PC-9 (cell line): Measurements from ENCODE around the gene EXOC4. TPM values are rescaled to one million over a fixed set of nuclear protein-coding genes. Genes with fewer than 3 reads are reported as not detected.

Source experiments
- BruUV-seq: library from RNA; stranded (reverse); fragments of 400-500 nt; replicated peaks from 2 replicates; lab custom pipeline; 2021; lab: Mats Ljungman, UMichigan
- CTCF ChIA-PET: fragments of 300-600 bp; sonication (Branson Sonifier 250); formaldehyde crosslinking; loops from one replicate; lab custom pipeline; 2022; ENCODE audit warnings: antibody characterized with exemption; lab: Charles Lee
- POLR2A ChIA-PET: fragments of 300-600 bp; sonication (Branson Sonifier 250); formaldehyde crosslinking; loops from one replicate; lab custom pipeline; 2022; ENCODE audit warnings: antibody characterized with exemption; ENCODE audit not compliant: unreplicated experiment; lab: Charles Lee
- DNase-seq, 2 experiments: peaks; one replicate each; pipeline versions ENCODE4 v3.0.0 to v3.0.0-alpha.2; 2015 to 2022; ENCODE audit warnings: mixed read lengths in 1 of 2
- H2AFZ ChIP-seq: fragments of 200-600 bp; sonication (generic); 2 replicates; pipeline ENCODE4 v1.8.1; 2017; ENCODE audit warnings: antibody characterized with exemption
- H3F3A ChIP-seq: fragments of 200-600 bp; sonication (generic); 2 replicates; pipeline ENCODE4 v1.8.1; 2017; ENCODE audit warnings: antibody characterized with exemption, mild to moderate bottlenecking, low read depth; ENCODE audit not compliant: insufficient read depth
- H3K27ac ChIP-seq: fragments of 200-600 bp; sonication (generic); 2 replicates; pipeline ENCODE4 v1.6.1; 2016; ENCODE audit warnings: mixed run types
- H3K27me3 ChIP-seq: fragments of 200-600 bp; sonication (generic); 2 replicates; pipeline ENCODE4 v1.6.1; 2016; ENCODE audit warnings: low read depth, mixed run types; ENCODE audit not compliant: insufficient read depth
- H3K36me3 ChIP-seq: fragments of 200-600 bp; sonication (generic); 2 replicates; pipeline ENCODE4 v1.6.1; 2016; ENCODE audit warnings: low read depth, mixed run types
- H3K4me1 ChIP-seq: fragments of 200-600 bp; sonication (generic); replicated peaks from 2 replicates; pipeline ENCODE4 v1.6.1; 2016; ENCODE audit warnings: mixed run types; ENCODE audit not compliant: insufficient read depth
- H3K4me2 ChIP-seq: fragments of 200-600 bp; sonication (generic); 2 replicates; pipeline ENCODE4 v1.6.1; 2017; ENCODE audit warnings: mixed run types
- H3K4me3 ChIP-seq: fragments of 200-600 bp; sonication (generic); 2 replicates; pipeline ENCODE4 v1.6.1; 2016; ENCODE audit warnings: mixed run types
- H3K79me2 ChIP-seq: fragments of 200-600 bp; sonication (generic); 2 replicates; pipeline ENCODE4 v1.6.1; 2017; ENCODE audit warnings: low read depth, mixed run types
- H3K9me2 ChIP-seq: fragments of 200-600 bp; sonication (generic); 2 replicates; pipeline ENCODE4 v1.8.1; 2017; ENCODE audit warnings: mild to moderate bottlenecking; ENCODE audit not compliant: insufficient read depth
- H3K9me3 ChIP-seq: fragments of 200-600 bp; sonication (generic); 2 replicates; pipeline ENCODE4 v1.8.1; 2016; ENCODE audit warnings: low read depth; ENCODE audit not compliant: insufficient read depth
- H4K20me1 ChIP-seq: fragments of 200-600 bp; sonication (generic); 2 replicates; pipeline ENCODE4 v1.8.1; 2017; ENCODE audit not compliant: insufficient read depth
- EZH2 ChIP-seq: fragments of 200-600 bp; sonication (generic); IDR thresholded peaks from 2 replicates; pipeline ENCODE4 v1.8.0; 2017; ENCODE audit warnings: antibody characterized with exemption, low read depth
- intact Hi-C: fragments of 100-400 bp; cut with micrococcal nuclease; formaldehyde crosslinking; loops from one replicate; pipeline ENCODE4 v1.10.0; 2022; ENCODE audit not compliant: unreplicated experiment
- total RNA-seq: library from RNA; stranded (reverse); gene quantifications from 2 replicates; pipeline ENCODE4 v1.2.3, GENCODE V29; 2021
- TF ChIP-seq, protein P1 (sequence below): fragments of 200-600 bp; sonication (generic); conservative IDR thresholded peaks from 2 replicates; pipeline ENCODE4 v1.6.1; 2017; ENCODE audit warnings: mixed run types, antibody characterized with exemption, mild to moderate bottlenecking, moderate library complexity

Gene EXOC4
- total RNA-seq, 1 experiment from 2014 or later, result 101 TPM

DNA sequence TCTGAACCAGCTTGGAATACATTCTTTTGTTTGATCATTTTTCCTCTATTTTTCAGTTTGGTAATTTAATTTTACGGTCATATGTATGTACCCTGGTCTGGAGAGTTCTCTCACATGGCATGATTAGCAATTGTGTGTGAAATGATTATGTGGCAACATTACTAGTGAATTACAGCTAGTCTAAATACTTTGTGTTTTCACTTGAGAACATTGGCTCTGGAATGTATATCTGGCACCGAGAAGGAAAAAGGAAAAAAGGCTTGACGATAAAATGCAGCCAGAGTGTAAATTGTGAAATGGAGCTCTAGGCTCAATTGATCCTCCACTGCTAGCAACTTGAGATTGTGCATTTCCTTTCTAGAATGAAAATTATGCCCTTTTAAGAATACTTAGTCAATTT is 397.2 kb downstream of the EXOC4 start:
- Histone ChIP-seq H3K9me2 (no peaks in the 10 kb centered on the region), H3K27me3 (no peaks in the 10 kb centered on the region), H3F3A (no peaks in the 10 kb centered on the region), H3K79me2 (no peaks in the 10 kb centered on the region), H3K27ac (no peak overlapping the region), H2AFZ (no peak overlapping the region), H3K4me2 (no peak overlapping the region), H3K4me1 (no peaks in the 10 kb centered on the region), H3K36me3 (no peaks in the 10 kb centered on the region), H3K9me3 (no peaks in the 10 kb centered on the region), H3K4me3 (no peak overlapping the region), H4K20me1 (no peaks in the 10 kb centered on the region)
- intact Hi-C loops, result no loop called here
- DNase-seq, result no peak
- POLR2A ChIA-PET, result no interaction called here
- TF ChIP-seq, protein P1, sequence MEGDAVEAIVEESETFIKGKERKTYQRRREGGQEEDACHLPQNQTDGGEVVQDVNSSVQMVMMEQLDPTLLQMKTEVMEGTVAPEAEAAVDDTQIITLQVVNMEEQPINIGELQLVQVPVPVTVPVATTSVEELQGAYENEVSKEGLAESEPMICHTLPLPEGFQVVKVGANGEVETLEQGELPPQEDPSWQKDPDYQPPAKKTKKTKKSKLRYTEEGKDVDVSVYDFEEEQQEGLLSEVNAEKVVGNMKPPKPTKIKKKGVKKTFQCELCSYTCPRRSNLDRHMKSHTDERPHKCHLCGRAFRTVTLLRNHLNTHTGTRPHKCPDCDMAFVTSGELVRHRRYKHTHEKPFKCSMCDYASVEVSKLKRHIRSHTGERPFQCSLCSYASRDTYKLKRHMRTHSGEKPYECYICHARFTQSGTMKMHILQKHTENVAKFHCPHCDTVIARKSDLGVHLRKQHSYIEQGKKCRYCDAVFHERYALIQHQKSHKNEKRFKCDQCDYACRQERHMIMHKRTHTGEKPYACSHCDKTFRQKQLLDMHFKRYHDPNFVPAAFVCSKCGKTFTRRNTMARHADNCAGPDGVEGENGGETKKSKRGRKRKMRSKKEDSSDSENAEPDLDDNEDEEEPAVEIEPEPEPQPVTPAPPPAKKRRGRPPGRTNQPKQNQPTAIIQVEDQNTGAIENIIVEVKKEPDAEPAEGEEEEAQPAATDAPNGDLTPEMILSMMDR, result no peak
- no peak for TF ChIP-seq EZH2
- BruUV-seq, result no TSS peak
- CTCF ChIA-PET, result no interaction called here

DNA sequence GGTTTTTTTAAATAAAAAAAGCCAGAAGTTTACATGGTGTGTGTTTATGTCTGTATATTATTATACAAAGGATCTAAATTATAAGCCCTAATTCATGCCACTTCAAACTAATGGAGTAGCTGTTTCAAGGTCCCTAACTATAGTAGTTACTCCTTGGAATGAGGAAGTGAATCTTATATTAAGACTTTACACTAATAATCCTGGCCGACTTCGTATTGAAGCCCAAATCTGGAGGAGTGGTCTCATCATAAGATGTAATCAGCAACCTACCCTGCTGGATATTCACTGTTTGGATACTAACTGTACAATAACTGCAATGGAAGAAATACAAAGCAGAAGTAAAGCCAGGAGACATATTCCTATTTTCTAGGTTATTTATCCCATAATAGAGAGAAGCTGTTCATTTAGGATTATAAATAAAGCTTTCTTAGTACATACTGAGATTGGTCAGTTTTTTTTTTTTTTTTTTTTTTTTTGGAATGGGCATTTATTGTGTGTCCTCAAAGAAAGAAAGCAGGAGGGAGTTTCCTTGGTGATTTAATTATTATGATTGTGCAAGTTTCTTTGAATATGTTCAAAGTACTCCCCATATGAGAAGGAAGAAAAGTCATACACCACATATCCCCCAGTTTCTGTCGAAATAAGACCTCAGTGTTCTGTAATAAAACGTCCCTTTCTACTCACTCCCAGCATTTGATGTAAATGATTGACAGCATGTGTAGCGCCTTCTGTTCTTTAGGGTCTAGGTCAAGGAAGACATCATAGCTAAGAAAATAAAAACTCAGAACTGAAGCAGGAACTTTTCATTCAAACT is 397.8 kb downstream of the EXOC4 start:
- Histone ChIP-seq H3F3A (no peaks in the 10 kb centered on the region), H3K27ac (no peak overlapping the region), H3K27me3 (no peaks in the 10 kb centered on the region), H3K36me3 (no peaks in the 10 kb centered on the region), H3K4me1 (no peaks in the 10 kb centered on the region), H3K79me2 (no peaks in the 10 kb centered on the region), H3K4me2 (no peak overlapping the region), H4K20me1 (no peaks in the 10 kb centered on the region), H2AFZ (no peak overlapping the region), H3K9me3 (no peaks in the 10 kb centered on the region), H3K9me2 (no peaks in the 10 kb centered on the region), H3K4me3 (no peak overlapping the region)
- TF ChIP-seq, protein P1, result no peak
- no peak for TF ChIP-seq EZH2
- DNase-seq, result no peak
- intact Hi-C loops, result no loop called here
- ChIA-PET CTCF (no interaction called here), POLR2A (no interaction called here)
- BruUV-seq, result no TSS peak

DNA sequence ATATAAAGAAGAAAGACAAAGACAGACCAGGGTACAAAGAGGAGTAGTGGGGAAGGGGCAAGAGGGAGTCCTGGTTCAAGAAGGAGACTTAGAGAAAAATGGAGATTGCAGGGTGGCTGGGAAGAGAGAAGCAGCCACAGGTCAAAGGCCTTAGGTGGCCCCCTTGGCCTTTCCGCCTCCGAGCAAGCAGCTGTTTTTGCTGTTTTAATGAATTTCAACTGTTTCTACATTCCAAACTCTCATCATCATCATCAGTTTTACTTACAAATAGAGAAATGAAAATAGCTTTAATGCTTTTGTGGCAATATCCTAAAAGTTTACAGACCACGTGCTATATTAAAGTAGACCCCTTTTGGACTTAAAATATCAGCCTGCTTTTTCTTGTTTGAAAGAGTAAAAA is 399.7 kb downstream of the EXOC4 start:
- CTCF ChIA-PET, result no interaction called here

More for the DNA sequence above, 399.7 kb downstream of the EXOC4 start:
- Histone ChIP-seq H3K4me2 (no peak overlapping the region), H3K9me2 (no peaks in the 10 kb centered on the region), H3F3A (no peaks in the 10 kb centered on the region), H3K4me1 (no peaks in the 10 kb centered on the region), H3K36me3 (no peaks in the 10 kb centered on the region), H4K20me1 (no peaks in the 10 kb centered on the region), H3K9me3 (no peaks in the 10 kb centered on the region), H3K4me3 (no peak overlapping the region), H3K27ac (no peak overlapping the region), H3K79me2 (no peaks in the 10 kb centered on the region), H3K27me3 (no peaks in the 10 kb centered on the region), H2AFZ (no peak overlapping the region)
- DNase-seq, result no peak
- TF ChIP-seq EZH2, result no peak
- TF ChIP-seq, protein P1, result no peak
- no TSS peak for BruUV-seq
- POLR2A ChIA-PET, result no interaction called here
- intact Hi-C loops, result no loop called here
